WTC11 (cell line): ENCODE measurements around the gene NDE1.

ENCODE experiments used
- CREB1 ChIP-seq: sonication (generic); formaldehyde crosslinking; IDR thresholded peaks from 2 replicates; pipeline ENCODE4 v1.8.0; 2023; ENCODE audit warnings: mild to moderate bottlenecking, missing genetic modification reagents
- CTCF ChIP-seq: fragments of 200-600 bp; IDR thresholded peaks from 2 replicates; pipeline ENCODE4 v1.8.0; 2022; ENCODE audit warnings: antibody characterized with exemption
- E2F5 ChIP-seq: sonication (generic); formaldehyde crosslinking; IDR thresholded peaks from 2 replicates; pipeline ENCODE4 v1.8.1; 2022; ENCODE audit warnings: mild to moderate bottlenecking, moderate library complexity, missing genetic modification reagents
- ELF4 ChIP-seq: sonication (generic); formaldehyde crosslinking; IDR thresholded peaks from 2 replicates; pipeline ENCODE4 v1.8.1; 2022; ENCODE audit warnings: low read depth, mild to moderate bottlenecking, moderate library complexity, missing genetic modification reagents
- JUN ChIP-seq: sonication (generic); formaldehyde crosslinking; IDR thresholded peaks from 2 replicates; pipeline ENCODE4 v1.8.0; 2023; ENCODE audit warnings: mild to moderate bottlenecking, missing genetic modification reagents
- MAX ChIP-seq: sonication (generic); formaldehyde crosslinking; IDR thresholded peaks from 2 replicates; pipeline ENCODE4 v1.8.0; 2022; ENCODE audit warnings: mild to moderate bottlenecking, missing genetic modification reagents
- NFYB ChIP-seq: sonication (generic); formaldehyde crosslinking; conservative IDR thresholded peaks from 2 replicates; pipeline ENCODE4 v1.8.0; 2022; ENCODE audit warnings: low read depth, missing genetic modification reagents
- TCF7 ChIP-seq: sonication (generic); formaldehyde crosslinking; IDR thresholded peaks from 2 replicates; pipeline ENCODE4 v1.8.0; 2022; ENCODE audit warnings: mild to moderate bottlenecking, low read depth, missing genetic modification reagents, moderate library complexity
- TEAD4 ChIP-seq: sonication (generic); formaldehyde crosslinking; IDR thresholded peaks from 2 replicates; pipeline ENCODE4 v1.8.0; 2022; ENCODE audit warnings: mild to moderate bottlenecking, missing genetic modification reagents
- ZNF232 ChIP-seq: sonication (generic); formaldehyde crosslinking; IDR thresholded peaks from 2 replicates; pipeline ENCODE4 v1.8.0; 2022; ENCODE audit warnings: mild to moderate bottlenecking, missing genetic modification reagents
- ZNF263 ChIP-seq: sonication (generic); formaldehyde crosslinking; IDR thresholded peaks from 2 replicates; pipeline ENCODE4 v1.8.1; 2022; ENCODE audit warnings: low read depth, mild to moderate bottlenecking, moderate library complexity, missing genetic modification reagents
- ZNF317 ChIP-seq: sonication (generic); formaldehyde crosslinking; IDR thresholded peaks from 2 replicates; pipeline ENCODE4 v1.8.1; 2023; ENCODE audit warnings: low read depth, mild to moderate bottlenecking, moderate library complexity, missing genetic modification reagents, borderline replicate concordance
- TF ChIP-seq, protein P1 (sequence below): sonication (generic); formaldehyde crosslinking; IDR thresholded peaks from 2 replicates; pipeline ENCODE4 v1.8.0; 2022; ENCODE audit warnings: missing genetic modification reagents

DNA sequence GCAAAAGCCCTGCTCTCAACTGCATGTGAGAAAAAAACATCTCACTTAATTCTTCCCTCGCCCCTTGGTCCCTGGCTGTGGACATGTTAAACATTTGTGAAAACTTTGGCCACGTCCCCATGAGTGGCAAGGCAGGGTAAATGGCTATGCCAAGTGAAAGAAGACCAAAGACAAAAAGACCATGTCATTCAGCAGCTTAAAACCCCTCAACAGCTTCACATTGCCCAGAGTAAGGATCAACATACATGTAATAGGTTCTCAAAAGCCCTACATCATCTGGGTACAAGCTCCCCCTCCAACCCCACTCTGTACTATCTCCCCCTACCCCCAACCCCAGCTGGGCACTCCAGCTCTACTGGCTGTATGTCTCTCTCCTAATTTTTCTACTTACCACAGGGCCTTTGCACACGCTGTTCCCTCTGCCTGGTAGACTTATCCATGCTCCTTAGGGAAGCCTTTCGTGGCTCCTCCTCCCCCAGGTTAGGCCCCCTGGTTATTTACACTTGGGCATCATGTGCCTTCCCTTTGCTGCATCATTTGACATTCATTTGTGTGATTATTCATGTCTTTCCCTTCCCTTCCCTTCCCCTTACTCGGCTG lies 75.7 kb downstream of the NDE1 start:
- TF ChIP-seq TEAD4 (CRISPR knock-in tag), result no peak
- no peak for TF ChIP-seq CTCF
- TF ChIP-seq ELF4 (CRISPR knock-in tag), result no peak
- TF ChIP-seq MAX, result no peak
- TF ChIP-seq ZNF263, result no peak
- TF ChIP-seq ZNF317 (CRISPR knock-in tag), result no peak
- TF ChIP-seq JUN (CRISPR knock-in tag), result no peak
- no peak for TF ChIP-seq NFYB
- no peak for TF ChIP-seq ZNF232 (CRISPR knock-in tag)
- TF ChIP-seq TCF7 (CRISPR knock-in tag), result no peak
- no peak for TF ChIP-seq E2F5 (CRISPR knock-in tag)
- TF ChIP-seq CREB1 (CRISPR knock-in tag), result no peak
- TF ChIP-seq, protein P1, sequence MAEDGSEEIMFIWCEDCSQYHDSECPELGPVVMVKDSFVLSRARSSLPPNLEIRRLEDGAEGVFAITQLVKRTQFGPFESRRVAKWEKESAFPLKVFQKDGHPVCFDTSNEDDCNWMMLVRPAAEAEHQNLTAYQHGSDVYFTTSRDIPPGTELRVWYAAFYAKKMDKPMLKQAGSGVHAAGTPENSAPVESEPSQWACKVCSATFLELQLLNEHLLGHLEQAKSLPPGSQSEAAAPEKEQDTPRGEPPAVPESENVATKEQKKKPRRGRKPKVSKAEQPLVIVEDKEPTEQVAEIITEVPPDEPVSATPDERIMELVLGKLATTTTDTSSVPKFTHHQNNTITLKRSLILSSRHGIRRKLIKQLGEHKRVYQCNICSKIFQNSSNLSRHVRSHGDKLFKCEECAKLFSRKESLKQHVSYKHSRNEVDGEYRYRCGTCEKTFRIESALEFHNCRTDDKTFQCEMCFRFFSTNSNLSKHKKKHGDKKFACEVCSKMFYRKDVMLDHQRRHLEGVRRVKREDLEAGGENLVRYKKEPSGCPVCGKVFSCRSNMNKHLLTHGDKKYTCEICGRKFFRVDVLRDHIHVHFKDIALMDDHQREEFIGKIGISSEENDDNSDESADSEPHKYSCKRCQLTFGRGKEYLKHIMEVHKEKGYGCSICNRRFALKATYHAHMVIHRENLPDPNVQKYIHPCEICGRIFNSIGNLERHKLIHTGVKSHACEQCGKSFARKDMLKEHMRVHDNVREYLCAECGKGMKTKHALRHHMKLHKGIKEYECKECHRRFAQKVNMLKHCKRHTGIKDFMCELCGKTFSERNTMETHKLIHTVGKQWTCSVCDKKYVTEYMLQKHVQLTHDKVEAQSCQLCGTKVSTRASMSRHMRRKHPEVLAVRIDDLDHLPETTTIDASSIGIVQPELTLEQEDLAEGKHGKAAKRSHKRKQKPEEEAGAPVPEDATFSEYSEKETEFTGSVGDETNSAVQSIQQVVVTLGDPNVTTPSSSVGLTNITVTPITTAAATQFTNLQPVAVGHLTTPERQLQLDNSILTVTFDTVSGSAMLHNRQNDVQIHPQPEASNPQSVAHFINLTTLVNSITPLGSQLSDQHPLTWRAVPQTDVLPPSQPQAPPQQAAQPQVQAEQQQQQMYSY (CRISPR knock-in tag), result no peak
